Vagina (tissue), 2 donors: ENCODE data around the gene IQSEC1. TPM values are rescaled to one million over a fixed set of nuclear protein-coding genes. Genes with fewer than 3 reads are reported as not detected.

Experiments
- DNase-seq, 2 donors: peaks; one replicate each; pipeline ENCODE4 v3.0.0-alpha.2; 2017; ENCODE audit errors: extremely low spot score in 2 of 2
- H3K27ac ChIP-seq: fragments of 200-600 bp; sonication (generic); one replicate; pipeline ENCODE4 v1.5.1; 2019
- H3K27me3 ChIP-seq: fragments of 200-600 bp; sonication (generic); one replicate; pipeline ENCODE4 v1.5.1; 2019
- H3K36me3 ChIP-seq, 2 donors: fragments of 200-600 bp; sonication (generic); one replicate each; pipeline ENCODE4 v1.5.1; 2017 to 2019
- H3K4me1 ChIP-seq: fragments of 200-600 bp; sonication (generic); one replicate; pipeline ENCODE4 v1.5.1; 2019
- H3K4me3 ChIP-seq, 2 donors: fragments of 200-600 bp; sonication (generic); 1 replicate in 1 of 2; 2 replicates in 1 of 2; pipeline ENCODE4 v1.5.1; 2016 to 2019
- H3K9me3 ChIP-seq: fragments of 200-600 bp; sonication (generic); one replicate; pipeline ENCODE4 v1.5.1; 2019
- POLR2A ChIP-seq, 2 donors: fragments of 450-650 bp; IDR thresholded peaks; one replicate each; pipeline ENCODE4 v1.6.1; 2017; ENCODE audit warnings: antibody characterized with exemption in 2 of 2, mild to moderate bottlenecking in 2 of 2, moderate library complexity in 2 of 2
- POLR2AphosphoS5 ChIP-seq, 2 donors: sonication (generic); formaldehyde crosslinking; IDR thresholded peaks; one replicate each; pipeline ENCODE4 v1.9.0; 2017; ENCODE audit warnings: antibody characterized with exemption in 2 of 2, mild to moderate bottlenecking in 2 of 2, low read depth in 1 of 2; ENCODE audit not compliant: insufficient read depth in 1 of 2
- intact Hi-C: fragments of 100-400 bp; cut with DNase I; formaldehyde crosslinking; loops from one replicate; pipeline ENCODE4 v1.15.1; 2023
- total RNA-seq: library from RNA; depleted of rRNA; stranded (reverse); fragments of >200 nt; gene quantifications from one replicate; pipeline ENCODE4 v1.2.3, GENCODE V29; 2016
- TF ChIP-seq, protein P1 (sequence below), 3 experiments: fragments of 450-650 bp in 2 of 3; fragments of 200-600 bp in 1 of 3; sonication (generic) in 1 of 3; IDR thresholded peaks; one replicate each; pipeline ENCODE4 v1.5.1; 2017 to 2019; ENCODE audit warnings: antibody characterized with exemption in 3 of 3, mild to moderate bottlenecking in 2 of 3, moderate library complexity in 2 of 3

The IQSEC1 gene
- total RNA-seq, 1 donor from 2014 or later: 34.9 TPM

- no peak for TF ChIP-seq POLR2A (IDR thresholded peaks at IDR 0.05)
- TF ChIP-seq POLR2AphosphoS5 (IDR thresholded peaks at IDR 0.05; ENCODE audit: insufficient read depth in 1 of 2, low read depth in 1 of 2): no peak
- TF ChIP-seq, protein P1, sequence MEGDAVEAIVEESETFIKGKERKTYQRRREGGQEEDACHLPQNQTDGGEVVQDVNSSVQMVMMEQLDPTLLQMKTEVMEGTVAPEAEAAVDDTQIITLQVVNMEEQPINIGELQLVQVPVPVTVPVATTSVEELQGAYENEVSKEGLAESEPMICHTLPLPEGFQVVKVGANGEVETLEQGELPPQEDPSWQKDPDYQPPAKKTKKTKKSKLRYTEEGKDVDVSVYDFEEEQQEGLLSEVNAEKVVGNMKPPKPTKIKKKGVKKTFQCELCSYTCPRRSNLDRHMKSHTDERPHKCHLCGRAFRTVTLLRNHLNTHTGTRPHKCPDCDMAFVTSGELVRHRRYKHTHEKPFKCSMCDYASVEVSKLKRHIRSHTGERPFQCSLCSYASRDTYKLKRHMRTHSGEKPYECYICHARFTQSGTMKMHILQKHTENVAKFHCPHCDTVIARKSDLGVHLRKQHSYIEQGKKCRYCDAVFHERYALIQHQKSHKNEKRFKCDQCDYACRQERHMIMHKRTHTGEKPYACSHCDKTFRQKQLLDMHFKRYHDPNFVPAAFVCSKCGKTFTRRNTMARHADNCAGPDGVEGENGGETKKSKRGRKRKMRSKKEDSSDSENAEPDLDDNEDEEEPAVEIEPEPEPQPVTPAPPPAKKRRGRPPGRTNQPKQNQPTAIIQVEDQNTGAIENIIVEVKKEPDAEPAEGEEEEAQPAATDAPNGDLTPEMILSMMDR (IDR thresholded peaks at IDR 0.05): no peak
These were observed 202.3 kb downstream of the IQSEC1 start for GRCh38 chr3:12870942-12871341.

DNA sequence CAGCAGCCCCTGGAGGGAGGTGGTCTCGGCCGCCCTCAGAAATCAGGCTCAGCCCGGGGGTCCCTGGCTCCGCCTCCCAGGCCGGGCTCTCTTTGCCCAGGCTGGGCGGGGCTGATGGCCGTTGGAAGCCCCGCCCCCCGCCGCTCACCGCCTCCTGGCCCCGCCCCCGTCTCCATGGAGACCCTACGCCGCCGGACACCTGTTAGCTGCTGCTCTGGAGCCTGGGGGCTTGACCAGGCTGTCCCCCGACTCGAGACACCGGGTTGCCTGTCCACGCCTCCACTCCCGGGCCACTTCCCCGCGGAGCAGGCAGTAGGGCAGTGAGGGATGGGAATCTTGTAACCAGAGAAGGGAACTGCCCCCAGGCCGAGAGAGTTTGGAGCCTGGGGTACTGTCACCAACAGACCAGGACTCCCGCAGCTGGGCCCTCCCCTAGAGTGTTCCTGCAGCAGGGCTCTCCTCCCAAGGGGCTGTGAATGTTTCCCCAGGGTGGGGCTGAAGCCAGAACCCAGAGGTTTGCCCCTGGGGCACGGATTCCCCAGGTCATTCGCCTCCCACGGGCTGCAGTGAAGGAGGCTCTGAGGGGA lies 204.1 kb downstream of the IQSEC1 start:
- intact Hi-C loops: no loop called here

More at GRCh38 chr3:12870942-12871341, 202.3 kb downstream of the IQSEC1 start:
- DNase-seq: no peak
- H3K9me3 ChIP-seq: no peaks in the 10 kb centered on the region
- no peaks in the 10 kb centered on the region for H3K27me3 ChIP-seq
- H3K4me3 ChIP-seq: no peak overlapping the region
- H3K36me3 ChIP-seq: no peaks in the 10 kb centered on the region
- peaks cover 18% of the 10 kb centered on the region for H3K4me1 ChIP-seq
- intact Hi-C loops: no loop called here
- H3K27ac ChIP-seq: no peak overlapping the region

DNA sequence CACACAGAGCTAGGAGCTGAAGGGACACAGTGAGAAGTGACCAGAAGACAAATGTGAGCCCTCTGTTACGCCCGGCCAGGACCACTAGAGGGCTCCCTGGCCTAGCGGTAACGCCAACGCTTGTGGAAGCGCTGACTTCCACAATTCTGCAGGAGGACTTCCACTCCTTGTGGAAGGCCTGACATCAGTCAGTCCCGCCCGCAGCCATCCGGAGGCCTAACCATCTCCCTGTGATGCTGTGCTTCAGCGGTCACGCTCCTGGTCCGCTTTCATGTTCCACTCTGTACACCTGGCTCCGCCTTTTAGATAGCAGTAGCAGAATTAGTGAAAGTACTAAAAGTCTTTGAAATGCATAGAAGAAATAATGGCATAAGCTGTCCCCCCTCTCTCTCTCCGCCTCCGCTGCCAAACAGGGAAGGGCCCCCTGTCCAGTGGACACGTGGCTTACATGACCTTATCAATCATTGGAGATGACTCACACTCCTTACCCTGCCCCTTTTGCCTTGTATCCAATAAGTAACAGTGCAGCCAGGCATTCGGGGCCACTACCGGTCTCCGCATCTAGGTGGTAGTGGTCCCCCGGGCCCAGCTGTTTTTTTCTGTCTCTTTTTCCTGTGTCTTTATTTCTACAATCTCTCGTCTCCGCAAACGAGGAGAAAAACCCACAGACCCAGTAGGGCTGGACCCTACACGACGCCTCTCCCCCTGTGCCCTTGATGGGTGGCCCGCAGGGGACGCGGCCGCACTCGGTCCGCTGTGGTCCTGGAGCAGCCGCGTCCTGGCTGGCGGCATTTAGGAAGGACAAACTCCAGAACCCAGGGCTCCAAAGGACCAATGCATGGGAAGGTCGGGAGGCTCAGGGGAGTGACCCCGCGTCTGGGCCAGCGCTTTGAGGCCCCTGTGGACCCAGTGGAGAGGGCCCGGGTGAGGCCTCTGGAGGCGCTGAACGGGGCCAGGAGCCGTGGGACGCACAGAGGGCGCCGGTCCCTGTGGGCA lies 204.9 kb downstream of the IQSEC1 start:
- Histone ChIP-seq H3K27ac (no peak overlapping the region), H3K9me3 (no peaks in the 10 kb centered on the region), H3K27me3 (no peaks in the 10 kb centered on the region), H3K36me3 (no peaks in the 10 kb centered on the region), H3K4me1 (peaks cover 15% of the 10 kb centered on the region), H3K4me3 (no peak overlapping the region)
- intact Hi-C loops: no loop called here
- peak in 1 of 2 donors; percentile 58 for TF ChIP-seq POLR2AphosphoS5 (IDR thresholded peaks at IDR 0.05; ENCODE audit: insufficient read depth in 1 of 2, low read depth in 1 of 2)
- TF ChIP-seq POLR2A (IDR thresholded peaks at IDR 0.05): no peak
- TF ChIP-seq, protein P1 (IDR thresholded peaks at IDR 0.05): peak; percentile 88 to 94 (median 88)
- DNase-seq: no peak

More for the DNA sequence above, 204.1 kb downstream of the IQSEC1 start:
- Histone ChIP-seq H3K4me3 (no peak overlapping the region), H3K4me1 (peaks cover 15% of the 10 kb centered on the region), H3K9me3 (no peaks in the 10 kb centered on the region), H3K36me3 (no peaks in the 10 kb centered on the region), H3K27me3 (no peaks in the 10 kb centered on the region), H3K27ac (no peak overlapping the region)
- no peak for DNase-seq
- TF ChIP-seq, protein P1 (IDR thresholded peaks at IDR 0.05): no peak
- TF ChIP-seq POLR2A (IDR thresholded peaks at IDR 0.05) (no peak), POLR2AphosphoS5 (IDR thresholded peaks at IDR 0.05; ENCODE audit: insufficient read depth in 1 of 2, low read depth in 1 of 2) (no peak)

- no peak for DNase-seq
- Histone ChIP-seq H3K9me3 (no peaks in the 10 kb centered on the region), H3K4me1 (peaks cover 15% of the 10 kb centered on the region), H3K27ac (no peak overlapping the region), H3K4me3 (no peak overlapping the region), H3K36me3 (no peaks in the 10 kb centered on the region), H3K27me3 (no peaks in the 10 kb centered on the region)
- TF ChIP-seq POLR2AphosphoS5 (IDR thresholded peaks at IDR 0.05; ENCODE audit: insufficient read depth in 1 of 2, low read depth in 1 of 2) (no peak), POLR2A (IDR thresholded peaks at IDR 0.05) (no peak)
- TF ChIP-seq, protein P1 (IDR thresholded peaks at IDR 0.05): no peak
- intact Hi-C loops: no loop called here
These were observed 206.4 kb downstream of the IQSEC1 start for GRCh38 chr3:12866836-12867235.
